Keratinocyte (primary cell): ENCODE measurements around the gene FAM180B. TPM values are rescaled to one million over a fixed set of nuclear protein-coding genes. Genes with fewer than 3 reads are reported as not detected.

Experiments used
- DNase-seq: peaks from one replicate; pipeline ENCODE4 v3.0.0-alpha.2; 2011; ENCODE audit warnings: low read depth, missing footprints, low spot score
- FAIRE-seq: peaks from 2 replicates; lab custom pipeline; 2011; peaks lifted over from hg19 to GRCh38; lab: Jason Lieb, UNC
- H2AFZ ChIP-seq: 2 replicates; pipeline ENCODE4 v1.6.0; 2012; ENCODE audit warnings: low read length, control low read depth, inconsistent platforms; ENCODE audit not compliant: control insufficient read depth
- H3K27ac ChIP-seq: 2 replicates; pipeline ENCODE4 v1.5.1; 2011; ENCODE audit warnings: low read length; ENCODE audit not compliant: control insufficient read depth, insufficient read depth
- H3K27me3 ChIP-seq: 3 replicates; pipeline ENCODE4 v1.6.0; 2011; ENCODE audit warnings: low read length; ENCODE audit not compliant: control insufficient read depth, insufficient read depth; ENCODE audit errors: extremely low read depth
- H3K36me3 ChIP-seq, 2 experiments: 2 replicates in 1 of 2; 3 replicates in 1 of 2; pipeline ENCODE4 v1.5.1; 2011; ENCODE audit warnings: low read length in 2 of 2, mild to moderate bottlenecking in 1 of 2; ENCODE audit not compliant: control insufficient read depth in 2 of 2, insufficient read depth in 2 of 2; ENCODE audit errors: extremely low read depth in 1 of 2
- H3K4me1 ChIP-seq: 3 replicates; pipeline ENCODE4 v1.5.1; 2011; ENCODE audit warnings: low read length; ENCODE audit not compliant: control insufficient read depth, insufficient read depth; ENCODE audit errors: extremely low read depth
- H3K4me2 ChIP-seq: 3 replicates; pipeline ENCODE4 v1.6.0; 2011; ENCODE audit warnings: low read depth, low read length; ENCODE audit not compliant: control insufficient read depth, insufficient read depth; ENCODE audit errors: extremely low read depth
- H3K4me3 ChIP-seq, 3 experiments: fragments of 200-600 bp in 1 of 3; sonication (generic) in 1 of 3; 2 replicates in 2 of 3; 3 replicates in 1 of 3; pipeline ENCODE4 v1.5.1; 2011 to 2016; ENCODE audit warnings: low read length in 3 of 3, mild to moderate bottlenecking in 3 of 3, control low read depth in 2 of 3, inconsistent platforms in 1 of 3, low read depth in 1 of 3, mixed read lengths in 1 of 3, mixed run types in 1 of 3, moderate library complexity in 1 of 3; ENCODE audit not compliant: control insufficient read depth in 2 of 3, insufficient read depth in 2 of 3; ENCODE audit errors: extremely low read depth in 1 of 3
- H3K79me2 ChIP-seq: 2 replicates; pipeline ENCODE4 v1.6.0; 2012; ENCODE audit warnings: low read length; ENCODE audit not compliant: control insufficient read depth, insufficient read depth
- H3K9ac ChIP-seq: 3 replicates; pipeline ENCODE4 v1.6.0; 2011; ENCODE audit warnings: low read length; ENCODE audit not compliant: control insufficient read depth, insufficient read depth; ENCODE audit errors: extremely low read depth
- H3K9me1 ChIP-seq: 3 replicates; pipeline ENCODE4 v1.6.0; 2011; ENCODE audit warnings: low read length; ENCODE audit not compliant: control insufficient read depth, insufficient read depth; ENCODE audit errors: extremely low read depth
- H3K9me3 ChIP-seq: 2 replicates; pipeline ENCODE4 v1.5.1; 2012; ENCODE audit warnings: low read depth, low read length; ENCODE audit not compliant: control insufficient read depth
- H4K20me1 ChIP-seq: 3 replicates; pipeline ENCODE4 v1.6.0; 2011; ENCODE audit warnings: low read length; ENCODE audit not compliant: control insufficient read depth, insufficient read depth; ENCODE audit errors: extremely low read depth
- CTCF ChIP-seq, 3 experiments: IDR thresholded peaks in 1 of 3; conservative IDR thresholded peaks in 1 of 3; optimal IDR thresholded peaks in 1 of 3; 2 replicates in 2 of 3; 3 replicates in 1 of 3; pipeline versions ENCODE3 to v1.5.1; 2011; ENCODE audit warnings: low read length in 3 of 3, mild to moderate bottlenecking in 3 of 3, moderate library complexity in 2 of 3, control low read depth in 1 of 3, inconsistent platforms in 1 of 3; ENCODE audit not compliant: insufficient read depth in 2 of 3; ENCODE audit errors: extremely low read depth in 1 of 3
- EZH2 ChIP-seq: IDR thresholded peaks from one replicate; pipeline ENCODE4 v1.6.1; 2012; ENCODE audit warnings: inconsistent platforms, mild to moderate bottlenecking, low read length, moderate library complexity
- dilution Hi-C: fragments of 300-500 bp; cut with MboI; formaldehyde crosslinking; loops from one replicate; pipeline ENCODE4 v1.7.0; 2020; ENCODE audit warnings: low sequenced_read_pairs; ENCODE audit not compliant: extremely low pct_ligation_motif_present
- polyA plus RNA-seq, 5 experiments: library from polyadenylated mRNA; depleted of rRNA in 3 of 5; stranded (reverse) in 3 of 5; stranded (forward) in 1 of 5; unstranded in 1 of 5; fragments of >200 nt; gene quantifications; 1 replicate in 1 of 5; 2 replicates in 3 of 5; 3 replicates in 1 of 5; pipeline versions ENCODE4 v1.2.1 to v1.2.3, GENCODE V29; 2011 to 2012; ENCODE audit warnings: missing spikeins in 2 of 5, low read depth in 1 of 5, low replicate concordance in 1 of 5

The FAM180B gene
- polyA plus RNA-seq, 1 donor (not counting 4 experiments of a cell fraction or from before 2014, with no cell fraction given) = not detected

- H3K27ac ChIP-seq = peak overlapping the region; percentile 87
- no peaks in the 10 kb centered on the region for H3K9me1 ChIP-seq
- peak overlapping the region; percentile 84 for H2AFZ ChIP-seq
Measured at GRCh38 chr11:47564933-47565339, 21.5 kb upstream of the FAM180B start.

GRCh38 chr11:47565340-47566148, 20.9 kb upstream of the FAM180B start, which contains the start of gene PTPMT1:
PTPMT1 (plus strand) TSS chr11:47565599; CDS start chr11:47565623, 24 bp downstream.
- Histone ChIP-seq H3K36me3 (peaks cover 2 to 5% of the 10 kb centered on the region in 2 experiments), H2AFZ (peak within 1 kb of the TSS; percentile 88), H3K79me2 (peaks cover 51% of the 10 kb centered on the region)

More at GRCh38 chr11:47564933-47565339, 21.5 kb upstream of the FAM180B start:
- FAIRE-seq (no peak), DNase-seq (no peak)
- Histone ChIP-seq H3K4me2 (peak overlapping the region; percentile 89), H3K79me2 (peaks cover 46% of the 10 kb centered on the region), H3K27me3 (no peaks in the 10 kb centered on the region), H3K4me3 (peak overlapping the region; percentile 91 to 95 (median 93)), H3K36me3 (peaks cover under 1 to 2% of the 10 kb centered on the region in 2 experiments), H3K4me1 (peaks cover 13% of the 10 kb centered on the region), H3K9me3 (no peaks in the 10 kb centered on the region), H3K9ac (peak overlapping the region; percentile 94), H4K20me1 (no peaks in the 10 kb centered on the region)
- dilution Hi-C loops = no loop called here
- TF ChIP-seq EZH2 = no peak
- no peak for TF ChIP-seq CTCF (optimal IDR thresholded peaks at IDR 0.05 in 1 of 3, IDR thresholded peaks at IDR 0.05 in 1 of 3, conservative IDR thresholded peaks at IDR 0.05 in 1 of 3; ENCODE audit: extremely low read depth in 1 of 3, insufficient read depth in 2 of 3, low read length in 3 of 3)

More at GRCh38 chr11:47565340-47566148, 20.9 kb upstream of the FAM180B start, which contains the start of gene PTPMT1:
- H3K9ac ChIP-seq = peak within 1 kb of the TSS; percentile 94
- H3K27me3 ChIP-seq = no peaks in the 10 kb centered on the region
- dilution Hi-C loops = no loop called here
- TF ChIP-seq CTCF (optimal IDR thresholded peaks at IDR 0.05 in 1 of 3, IDR thresholded peaks at IDR 0.05 in 1 of 3, conservative IDR thresholded peaks at IDR 0.05 in 1 of 3; ENCODE audit: extremely low read depth in 1 of 3, insufficient read depth in 2 of 3, low read length in 3 of 3) (no peak), EZH2 (no peak)
- peak within 1 kb of the TSS; percentile 89 for H3K4me2 ChIP-seq
- peaks cover 4% of the 10 kb centered on the region for H4K20me1 ChIP-seq
- H3K9me3 ChIP-seq = no peaks in the 10 kb centered on the region
- no peaks in the 10 kb centered on the region for H3K9me1 ChIP-seq
- FAIRE-seq (no peak), DNase-seq (no peak)
- peak within 1 kb of the TSS; percentile 91 to 95 (median 93) for H3K4me3 ChIP-seq
- H3K27ac ChIP-seq = peak within 1 kb of the TSS; percentile 87
- peaks cover 13% of the 10 kb centered on the region for H3K4me1 ChIP-seq
